HG03558 (cell line): ENCODE measurements around the gene PPIG.
"Not testable (repeated sequence)": the region's sequence is repeated elsewhere in the genome, so short reads cannot be mapped to it uniquely, and the experiment has no call there.

Experiments used
- ATAC-seq: cut with Tn5 transposase; IDR thresholded peaks from one replicate; pipeline ENCODE4 v1.9.1; 2021; ENCODE audit warnings: moderate number of reproducible peaks; ENCODE audit not compliant: unreplicated experiment; ENCODE audit errors: extremely low read depth

Gene PPIG

DNA sequence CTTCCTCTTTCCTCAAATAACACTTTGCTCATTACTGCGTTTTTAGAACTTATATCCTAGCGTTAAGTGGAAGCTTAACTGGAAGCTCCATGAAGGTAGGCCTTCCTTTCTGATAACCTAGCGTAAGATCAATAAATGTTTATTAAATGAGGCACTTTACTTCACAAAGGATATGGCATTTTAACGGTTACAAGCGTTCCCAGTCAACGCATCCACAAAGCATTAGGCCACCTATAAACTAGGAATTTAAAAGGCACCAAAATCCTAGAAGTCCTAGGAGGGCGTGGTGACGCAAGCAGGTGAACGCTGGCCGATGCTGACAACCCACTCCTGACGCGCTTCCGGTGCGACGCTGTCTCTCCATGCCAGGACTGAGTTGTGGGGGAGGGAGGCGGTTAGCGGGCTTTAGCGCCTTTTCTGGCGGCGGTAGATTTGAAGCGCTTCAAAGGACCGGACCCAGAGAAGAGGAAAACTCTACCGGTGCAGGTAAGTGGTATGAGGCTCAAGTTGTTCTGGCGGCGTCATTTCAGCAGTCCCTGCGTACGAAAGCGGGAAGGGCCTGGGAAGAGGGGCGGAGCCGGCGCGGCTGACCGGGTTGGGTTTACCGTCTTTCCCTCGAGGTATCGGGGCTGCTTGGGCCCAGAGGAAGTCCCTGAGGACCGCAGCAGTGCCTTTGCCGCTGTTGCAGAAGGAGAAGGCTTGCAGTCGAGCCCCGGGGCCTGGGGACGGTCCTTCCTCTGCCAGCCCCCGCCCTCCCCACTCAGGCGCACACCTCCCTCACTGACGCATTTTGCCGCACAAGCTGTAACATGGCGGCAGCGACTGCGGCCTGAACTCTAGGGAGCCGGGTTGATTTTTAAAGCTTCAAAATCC, at the start of gene PPIG:
TSS of gene PPIG (plus strand) at position 347 of the 873 bp plus-strand sequence. CDS start 19,691 bp downstream, outside the sequence.
- ATAC-seq = peak; percentile 72

DNA sequence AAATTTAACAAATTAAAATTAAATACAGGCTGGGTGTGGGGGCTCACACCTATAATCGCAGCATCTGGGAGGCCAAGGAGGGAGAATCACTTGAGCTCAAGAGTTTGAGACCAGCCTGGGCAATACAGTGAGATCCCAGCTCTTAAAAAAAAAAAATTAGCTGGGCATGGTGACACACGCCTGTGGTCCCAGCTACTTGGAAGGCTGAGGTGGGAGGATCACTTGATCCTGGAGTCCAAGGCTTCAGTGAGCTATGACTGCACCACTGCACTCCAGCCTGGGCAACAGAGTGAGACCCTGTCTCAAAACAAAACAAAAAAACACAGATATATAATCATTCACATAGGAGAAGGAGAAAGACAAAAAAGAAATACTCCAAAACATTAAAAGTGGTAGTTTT, 44.7 kb upstream of the PPIG start:
- ATAC-seq = not testable (repeated sequence)

DNA sequence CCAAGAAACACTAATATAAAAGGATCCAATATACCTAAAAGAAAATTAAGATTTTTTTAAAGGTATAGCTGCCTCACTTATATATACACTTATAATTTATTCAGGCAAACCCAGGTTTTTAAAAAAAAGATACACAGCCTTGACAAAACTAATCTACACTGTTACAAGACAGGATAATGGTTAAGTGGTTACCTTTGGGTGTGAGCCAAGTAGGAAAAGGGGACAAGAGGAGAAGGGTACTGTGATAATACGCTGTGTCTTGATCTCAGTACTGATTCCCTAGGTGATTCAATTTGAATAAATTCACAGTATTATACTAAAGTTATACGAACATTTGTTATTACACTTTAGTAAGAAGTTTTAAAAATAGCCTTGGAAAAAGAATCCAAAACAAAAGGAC, 44.0 kb upstream of the PPIG start:
- ATAC-seq = no peak

DNA sequence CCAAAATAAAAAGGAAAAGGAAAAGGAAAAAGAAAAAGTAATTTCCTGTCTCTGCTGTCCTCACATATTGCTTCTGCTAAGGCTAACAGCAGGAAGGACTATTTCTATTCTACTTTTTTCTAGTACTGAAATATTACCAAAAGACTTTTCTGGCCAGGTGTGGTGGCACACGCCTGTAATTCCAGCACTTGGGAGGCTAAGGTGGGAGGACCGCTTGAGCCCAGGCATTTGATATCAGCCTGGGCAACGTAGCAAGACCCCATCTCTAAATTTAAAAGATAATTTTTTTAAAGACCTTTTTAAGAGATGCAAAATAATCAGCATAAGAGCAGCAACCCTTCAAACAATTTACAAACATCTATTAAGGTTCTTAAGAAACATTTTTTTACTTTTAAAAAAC, 41.7 kb upstream of the PPIG start:
- ATAC-seq = no peak

DNA sequence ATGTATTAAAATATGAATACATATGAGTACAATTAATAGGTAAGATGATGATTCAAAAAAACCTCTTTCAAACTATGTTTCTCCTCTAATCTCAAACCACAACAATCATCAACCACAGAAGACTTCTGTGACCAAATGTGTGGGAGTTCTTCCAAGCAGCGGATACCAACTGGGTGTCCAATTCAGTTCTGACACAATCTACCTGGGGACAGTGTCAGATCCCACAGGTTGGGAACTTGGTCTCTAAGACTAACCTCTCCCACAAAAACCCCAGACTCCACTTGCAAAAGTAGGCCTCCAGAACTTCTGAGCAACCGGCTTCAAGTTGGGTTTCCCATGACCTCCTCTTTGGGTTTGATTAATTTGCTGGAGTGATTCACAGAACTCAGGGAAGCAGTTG, 37.4 kb upstream of the PPIG start:
- no peak for ATAC-seq

DNA sequence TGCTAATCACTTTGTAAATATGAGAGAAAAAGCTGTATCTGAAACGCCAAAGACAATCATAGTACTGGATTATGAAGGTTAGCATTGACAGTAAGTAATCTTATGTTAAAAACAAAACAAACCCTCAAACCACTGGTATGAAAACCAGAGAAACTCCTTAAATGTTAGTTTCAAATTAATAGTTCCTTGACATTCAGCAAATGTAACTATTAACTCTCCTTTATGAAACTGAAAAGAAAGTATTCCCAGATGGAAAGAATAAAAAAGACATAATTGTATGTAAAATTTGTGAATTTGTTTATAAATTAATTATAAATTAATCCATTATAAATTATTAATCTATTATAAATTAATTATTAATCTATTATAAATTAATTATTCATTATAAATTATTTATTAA, 22.8 kb upstream of the PPIG start:
- ATAC-seq = no peak

DNA sequence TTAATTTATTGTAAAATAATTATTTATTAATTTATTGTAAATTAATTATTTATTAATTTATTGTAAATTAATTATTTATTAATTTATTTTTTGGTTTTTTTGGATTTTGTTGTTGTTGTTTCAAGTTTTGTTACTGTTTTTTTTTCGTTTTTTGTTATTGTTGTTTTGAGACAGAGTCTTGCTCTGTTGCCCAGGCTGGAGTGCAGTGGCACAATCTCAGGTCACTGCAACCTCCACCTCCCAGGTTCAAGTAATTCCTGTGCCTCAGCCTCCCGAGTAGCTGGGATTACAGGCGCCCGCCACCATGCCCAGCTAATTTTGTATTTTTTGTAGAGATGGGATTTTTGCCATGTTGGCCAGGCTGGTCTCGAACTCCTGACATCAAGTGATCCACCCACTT, 22.1 kb upstream of the PPIG start:
- ATAC-seq = not testable (repeated sequence)

DNA sequence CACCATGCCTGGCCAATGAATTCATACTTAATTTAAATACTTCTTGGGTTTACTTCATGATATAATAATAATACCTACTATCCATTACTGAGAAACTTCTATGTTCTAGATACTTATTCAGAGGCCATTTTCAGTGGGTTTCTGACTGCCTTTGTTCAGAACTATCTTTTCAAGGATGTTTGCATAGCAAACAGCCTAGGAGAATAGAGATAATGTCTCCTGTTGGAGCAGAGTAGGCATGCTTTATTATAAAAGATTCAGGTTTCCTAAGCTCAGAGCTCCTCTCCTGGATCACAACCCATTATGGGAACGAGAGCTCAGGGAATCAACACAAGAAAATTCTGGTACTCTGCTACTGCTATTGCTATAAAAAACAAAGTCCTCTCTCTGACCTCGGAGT, 21.6 kb upstream of the PPIG start:
- ATAC-seq = no peak

DNA sequence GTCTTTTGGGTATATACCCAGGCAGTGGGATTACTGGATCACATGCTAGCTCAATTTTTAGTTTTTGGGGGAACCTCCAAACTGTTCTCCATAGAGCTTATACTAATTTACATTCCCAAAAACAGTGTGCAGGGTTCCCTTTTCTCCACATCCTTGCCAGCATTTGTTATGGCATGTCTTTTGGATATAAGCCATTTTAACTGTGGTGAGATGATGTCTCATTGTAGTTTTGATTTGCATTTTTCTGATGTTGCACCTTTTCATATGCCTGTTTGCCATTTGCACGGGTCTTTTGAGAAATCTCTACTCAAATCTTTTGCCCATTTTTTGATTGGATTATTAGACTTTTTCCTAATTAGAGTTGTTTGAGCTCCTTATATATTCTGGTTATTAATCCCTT, 18.5 kb upstream of the PPIG start:
- no peak for ATAC-seq

DNA sequence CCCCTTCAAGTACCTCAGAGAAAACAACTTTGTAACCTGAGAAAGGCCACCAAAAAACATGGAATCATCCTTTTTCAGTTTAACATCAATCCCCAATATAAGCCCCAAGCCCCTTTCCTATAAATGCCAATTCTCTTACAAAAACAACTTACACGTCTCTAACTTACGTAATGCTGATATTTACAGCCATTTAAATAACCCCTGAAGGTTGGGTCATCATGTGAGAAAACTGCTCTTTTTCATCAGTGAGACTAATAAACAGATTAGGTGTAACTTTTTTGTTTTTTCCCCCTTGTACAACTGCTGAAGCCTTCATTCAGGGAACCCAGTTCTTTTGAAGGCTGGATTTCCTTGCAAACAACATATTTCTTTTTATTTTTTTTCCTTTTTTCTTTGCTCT, 14.2 kb upstream of the PPIG start:
- no peak for ATAC-seq

DNA sequence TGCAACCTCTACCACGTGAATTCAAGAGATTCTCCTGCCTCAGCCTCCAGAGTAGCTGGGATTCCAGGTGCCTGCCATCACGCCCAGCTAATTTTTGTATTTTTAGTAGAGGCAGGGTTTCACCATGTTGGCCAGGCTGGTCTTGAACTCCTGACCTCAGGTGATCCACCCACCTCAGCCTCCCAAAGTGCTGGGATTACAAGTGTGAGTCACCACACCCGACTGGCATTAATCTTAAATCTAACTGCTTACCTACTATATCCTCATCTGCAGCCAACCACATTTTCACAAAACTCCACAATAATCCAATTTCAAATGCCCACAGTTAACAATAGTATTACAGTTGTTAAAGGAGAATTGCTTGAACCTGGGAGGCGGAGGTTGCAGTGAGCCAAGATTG, 13.4 kb upstream of the PPIG start:
- ATAC-seq = not testable (repeated sequence)

DNA sequence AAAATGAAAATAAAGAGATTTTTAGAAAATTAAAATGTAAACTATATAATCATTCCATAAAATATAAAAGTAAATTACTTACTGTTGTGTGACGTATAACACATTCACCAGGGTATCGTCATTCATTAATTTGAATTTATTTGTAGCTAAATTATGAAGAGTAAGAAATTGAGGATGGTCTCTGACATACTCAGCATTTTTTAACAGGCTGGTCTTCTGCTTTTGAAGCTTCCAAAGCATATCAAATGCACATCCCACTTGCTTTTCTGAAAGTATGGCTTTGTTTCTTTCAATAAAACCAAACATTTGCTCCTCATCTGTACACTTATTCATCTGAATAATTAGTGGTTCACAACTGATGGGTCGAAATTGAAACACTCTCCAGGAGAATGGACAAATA, 12.6 kb upstream of the PPIG start:
- no peak for ATAC-seq

DNA sequence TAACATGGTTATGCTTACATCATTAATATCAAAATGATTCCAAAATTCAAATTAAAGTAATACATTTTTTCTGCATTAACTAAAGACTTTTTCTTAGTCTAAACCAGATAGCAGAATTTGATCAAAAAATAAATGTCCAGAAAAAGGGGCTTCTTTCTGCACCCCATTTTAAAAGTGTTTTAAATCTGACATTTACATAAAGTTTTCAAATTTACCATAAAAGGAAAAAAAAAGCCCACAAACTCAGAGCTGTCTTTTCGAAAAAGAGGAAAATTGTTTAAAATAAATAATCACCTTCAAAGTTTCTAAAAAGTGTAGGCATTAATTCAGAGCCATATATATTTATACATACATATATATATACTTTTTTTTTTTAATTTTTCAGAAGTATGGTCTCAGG, 12.0 kb upstream of the PPIG start:
- ATAC-seq = no peak

DNA sequence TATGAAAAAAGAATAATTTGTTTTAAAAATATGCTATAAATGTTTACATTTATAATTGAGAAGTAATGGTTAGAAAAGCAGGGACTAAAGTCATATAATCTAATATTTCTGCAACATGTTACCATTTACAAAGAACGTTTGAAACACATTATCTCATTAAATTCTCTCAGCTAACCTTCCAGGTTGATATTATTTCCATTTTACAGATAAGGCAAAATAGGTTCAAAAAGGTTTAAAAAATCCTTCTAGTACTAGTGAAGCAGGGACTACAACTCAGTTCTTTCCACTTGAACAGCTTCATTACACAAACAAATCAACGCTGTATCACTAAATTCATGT, 11.4 kb upstream of the PPIG start:
- ATAC-seq = no peak

DNA sequence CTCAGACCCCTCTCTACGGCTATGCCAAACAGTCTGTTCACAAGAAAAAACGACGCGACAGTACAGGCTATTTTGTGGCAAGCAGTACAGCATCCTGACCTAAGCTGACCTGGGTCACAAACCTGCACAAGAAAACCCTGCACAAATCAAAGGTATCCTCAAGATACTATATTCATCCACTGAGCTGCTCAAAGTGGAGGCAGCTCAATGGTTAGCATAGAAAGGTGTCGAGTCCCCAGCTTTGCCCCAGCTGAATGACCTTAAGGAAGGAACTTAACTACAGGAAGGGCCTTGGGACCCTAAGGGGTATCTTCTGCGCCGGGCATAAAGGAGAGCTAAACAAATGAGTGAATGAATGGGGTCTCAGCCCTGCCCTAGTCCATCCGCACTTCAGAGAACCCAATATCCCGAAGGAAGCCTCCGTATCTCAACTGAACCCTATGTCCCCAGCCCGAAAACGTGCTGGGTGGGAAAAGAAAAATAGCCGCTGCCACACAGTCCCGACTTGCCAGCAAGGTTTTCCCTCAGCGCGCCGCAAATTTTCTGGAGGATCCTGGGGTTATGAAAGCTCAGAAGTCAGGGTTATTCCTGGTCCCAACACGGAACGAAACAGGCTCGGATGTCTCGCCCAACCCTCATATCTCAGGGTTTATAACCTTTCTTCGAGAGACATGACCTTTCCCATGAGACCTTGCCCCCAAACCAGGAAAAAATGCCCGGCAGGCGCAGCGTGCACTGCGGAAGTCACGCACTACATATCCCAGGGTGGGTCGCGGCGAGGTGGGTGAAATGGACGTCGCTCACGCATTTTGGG, 10.8 kb upstream of the PPIG start, which contains the start of gene FASTKD1:
TSS of gene FASTKD1 (minus strand) at position 706 of the 814 bp plus-strand sequence. CDS start 1,836 bp downstream, outside the sequence.
- peak; percentile 98 for ATAC-seq

DNA sequence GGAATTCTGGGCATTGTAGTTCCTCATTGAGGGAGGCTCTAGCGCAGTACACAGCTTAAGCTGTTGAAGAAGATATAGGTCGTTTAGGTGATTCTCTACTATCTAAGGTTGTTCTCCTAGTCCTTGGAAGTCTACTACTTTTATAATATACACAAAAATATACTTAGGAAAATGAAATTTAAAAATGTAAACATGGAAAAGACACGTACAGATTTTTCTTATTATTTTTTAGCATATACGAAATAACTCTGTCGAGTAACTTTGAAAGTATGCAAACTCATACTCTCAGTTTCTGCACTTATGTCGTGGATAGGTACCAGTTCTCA, 10.2 kb upstream of the PPIG start:
- ATAC-seq = no peak

DNA sequence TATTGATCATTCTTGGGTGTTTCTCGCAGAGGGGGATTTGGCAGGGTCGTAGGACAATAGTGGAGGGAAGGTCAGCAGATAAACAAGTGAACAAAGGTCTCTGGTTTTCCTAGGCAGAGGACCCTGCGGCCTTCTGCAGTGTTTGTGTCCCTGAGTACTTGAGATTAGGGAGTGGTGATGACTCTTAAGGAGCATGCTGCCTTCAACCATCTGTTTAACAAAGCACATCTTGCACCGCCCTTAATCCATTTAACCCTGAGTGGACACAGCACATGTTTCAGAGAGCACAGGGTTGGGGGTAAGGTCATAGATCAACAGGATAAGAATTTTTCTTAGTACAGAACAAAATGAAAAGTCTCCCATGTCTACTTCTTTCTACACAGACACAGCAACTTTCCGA, 9.6 kb upstream of the PPIG start:
- ATAC-seq = not testable (repeated sequence)

DNA sequence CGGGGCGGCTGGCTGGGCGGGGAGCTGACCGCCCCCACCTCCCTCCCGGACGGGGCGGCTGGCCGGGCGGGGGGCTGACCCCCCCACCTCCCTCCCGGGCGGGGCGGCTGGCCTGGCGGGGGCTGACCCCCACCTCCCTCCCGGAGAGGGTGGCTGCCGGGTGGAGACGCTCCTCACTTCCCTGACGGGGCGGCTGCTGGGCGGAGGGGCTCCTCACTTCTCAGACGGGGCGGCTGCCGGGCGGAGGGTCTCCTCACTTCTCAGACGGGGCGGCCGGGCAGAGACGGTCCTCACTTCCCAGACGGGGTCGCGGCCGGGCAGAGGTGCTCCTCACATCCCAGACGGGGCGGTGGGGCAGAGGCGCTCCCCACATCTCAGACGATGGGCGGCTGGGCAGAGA, 8.9 kb upstream of the PPIG start:
- ATAC-seq = not testable (repeated sequence)

DNA sequence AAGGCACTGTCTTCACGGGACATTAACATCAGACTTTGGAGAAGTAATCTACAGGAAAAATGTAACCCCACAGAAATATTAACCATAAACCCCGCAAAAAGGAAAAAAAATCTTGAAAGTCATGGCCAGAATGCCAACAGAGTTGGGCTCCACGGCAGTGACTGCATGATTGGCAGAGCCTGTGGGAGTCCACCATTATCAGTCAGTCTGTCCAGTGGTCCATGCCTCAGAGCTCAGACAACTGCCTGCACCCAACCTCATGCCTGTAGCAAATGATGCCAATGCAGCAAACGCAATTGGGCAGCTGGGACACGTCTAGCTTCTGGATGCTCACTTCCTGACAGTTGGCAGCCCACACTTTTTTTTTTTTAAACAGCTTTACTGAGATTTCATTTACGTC, 5.1 kb upstream of the PPIG start:
- no peak for ATAC-seq

DNA sequence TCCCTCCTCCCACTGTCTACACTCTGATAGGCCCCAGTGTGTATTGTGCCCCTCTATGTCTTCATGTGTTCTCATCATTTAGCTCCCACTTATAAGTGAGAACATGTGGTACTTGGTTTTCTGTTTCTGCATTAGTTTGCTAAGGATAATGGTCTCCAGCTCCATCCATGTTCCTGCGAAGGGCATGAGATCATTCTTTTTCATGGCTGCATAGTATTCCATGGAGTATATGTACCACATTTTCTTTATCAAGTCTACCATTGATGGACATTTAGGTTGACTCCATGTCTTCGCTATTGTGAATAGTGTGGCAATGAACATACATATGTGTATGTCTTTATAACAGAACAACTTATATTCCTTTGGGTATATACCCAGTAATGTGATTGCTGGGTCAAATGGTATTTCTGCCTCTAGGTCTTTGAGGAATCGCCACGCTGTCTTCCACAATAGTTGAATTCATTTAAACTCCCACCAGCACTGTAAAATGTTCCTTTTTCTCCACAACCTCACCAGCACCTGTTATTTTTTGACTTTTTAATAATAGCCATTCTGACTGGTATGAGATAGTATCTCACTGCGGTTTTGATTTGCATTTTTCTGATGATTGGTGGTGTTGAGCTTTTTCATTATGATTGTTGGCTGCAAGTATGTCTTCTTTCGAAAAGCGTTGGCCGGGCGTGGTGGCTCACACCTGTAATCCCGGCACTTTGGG, 1.4 kb upstream of the PPIG start:
- ATAC-seq = not testable (repeated sequence)

DNA sequence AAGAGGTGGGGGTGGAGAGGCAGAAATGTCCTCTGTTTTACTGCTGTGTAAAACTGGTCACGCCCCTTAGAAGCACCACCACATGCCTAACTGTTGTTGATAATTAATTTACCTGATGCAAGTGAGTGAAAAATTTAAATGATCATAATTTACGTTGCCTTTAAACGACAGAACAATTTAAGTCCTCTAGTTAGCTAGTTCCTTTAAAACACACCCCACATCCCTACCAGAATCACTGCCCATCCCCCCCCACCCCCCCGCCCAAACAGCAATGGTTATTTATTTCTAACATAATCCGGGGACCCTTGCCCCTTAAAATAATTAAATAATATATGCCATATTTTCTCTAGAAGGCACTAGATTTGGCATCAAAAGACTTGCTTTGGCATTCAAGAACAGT, 633 bp upstream of the PPIG start:
- no peak for ATAC-seq
